ENCODE results near the gene HPSE2.

The HPSE2 gene

GRCh38 chr10:99084161-99084560, 151.5 kb downstream of the HPSE2 start:
- Histone ChIP-seq H3K4me3 (ENCODE audit: low read depth in 1 of 2, low read length in 2 of 2) (no peak overlapping the region), H3K9me3 (ENCODE audit: insufficient read depth, low read length, severe bottlenecking) (no peaks in the 10 kb centered on the region), H3K4me2 (ENCODE audit: insufficient read depth, low read length) (no peak overlapping the region), H3K9ac (ENCODE audit: low read depth, low read length) (no peak overlapping the region), H4K20me1 (ENCODE audit: insufficient read depth, low read length) (no peaks in the 10 kb centered on the region), H3K4me1 (ENCODE audit: insufficient read depth, low read length) (no peaks in the 10 kb centered on the region), H3K79me2 (ENCODE audit: insufficient read depth, low read length) (no peaks in the 10 kb centered on the region), H2AFZ (ENCODE audit: low read depth, low read length) (no peak overlapping the region), H3K36me3 (ENCODE audit: insufficient read depth, low read length) (no peaks in the 10 kb centered on the region), H3K27me3 (ENCODE audit: insufficient read depth, low read length, poor library complexity) (no peaks in the 10 kb centered on the region), H3K27ac (ENCODE audit: low read length) (no peak overlapping the region)
- DNase-seq (no peak), ATAC-seq (ENCODE audit: insufficient read depth, low read depth) (no peak)
- TF ChIP-seq CTCF (IDR thresholded peaks at IDR 0.05; ENCODE audit: borderline replicate concordance, extremely low read depth, low read length, poor library complexity, severe bottlenecking) = no peak
- no peak for TF ChIP-seq EZH2 (IDR thresholded peaks at IDR 0.05; ENCODE audit: borderline replicate concordance, low read depth, low read length, severe bottlenecking)

GRCh38 chr10:99080275-99080945, 155.2 kb downstream of the HPSE2 start:
- TF ChIP-seq CTCF (IDR thresholded peaks at IDR 0.05; ENCODE audit: borderline replicate concordance, extremely low read depth, low read length, poor library complexity, severe bottlenecking) = no peak
- no peak for ATAC-seq (ENCODE audit: insufficient read depth, low read depth)
- Histone ChIP-seq H3K27me3 (ENCODE audit: insufficient read depth, low read length, poor library complexity) (no peaks in the 10 kb centered on the region), H3K9me3 (ENCODE audit: insufficient read depth, low read length, severe bottlenecking) (no peaks in the 10 kb centered on the region), H4K20me1 (ENCODE audit: insufficient read depth, low read length) (no peaks in the 10 kb centered on the region), H3K27ac (ENCODE audit: low read length) (no peak overlapping the region), H3K36me3 (ENCODE audit: insufficient read depth, low read length) (no peaks in the 10 kb centered on the region), H3K9ac (ENCODE audit: low read depth, low read length) (no peak overlapping the region), H2AFZ (ENCODE audit: low read depth, low read length) (no peak overlapping the region), H3K4me3 (ENCODE audit: low read depth in 1 of 2, low read length in 2 of 2) (no peak overlapping the region), H3K79me2 (ENCODE audit: insufficient read depth, low read length) (no peaks in the 10 kb centered on the region), H3K4me2 (ENCODE audit: insufficient read depth, low read length) (no peak overlapping the region), H3K4me1 (ENCODE audit: insufficient read depth, low read length) (no peaks in the 10 kb centered on the region)
- DNase-seq = no peak

GRCh38 chr10:99062591-99062990, 173.1 kb downstream of the HPSE2 start:
- Histone ChIP-seq H3K4me3 (ENCODE audit: low read depth in 1 of 2, low read length in 2 of 2) (no peak overlapping the region), H3K36me3 (ENCODE audit: insufficient read depth, low read length) (no peaks in the 10 kb centered on the region), H3K27me3 (ENCODE audit: insufficient read depth, low read length, poor library complexity) (no peaks in the 10 kb centered on the region), H3K79me2 (ENCODE audit: insufficient read depth, low read length) (no peaks in the 10 kb centered on the region), H3K9me3 (ENCODE audit: insufficient read depth, low read length, severe bottlenecking) (no peaks in the 10 kb centered on the region), H3K4me1 (ENCODE audit: insufficient read depth, low read length) (no peaks in the 10 kb centered on the region), H3K9ac (ENCODE audit: low read depth, low read length) (no peak overlapping the region), H3K4me2 (ENCODE audit: insufficient read depth, low read length) (no peak overlapping the region), H4K20me1 (ENCODE audit: insufficient read depth, low read length) (no peaks in the 10 kb centered on the region), H3K27ac (ENCODE audit: low read length) (no peak overlapping the region), H2AFZ (ENCODE audit: low read depth, low read length) (no peak overlapping the region)
- ATAC-seq (ENCODE audit: insufficient read depth, low read depth) (no peak), DNase-seq (no peak)
- no peak for TF ChIP-seq EZH2 (IDR thresholded peaks at IDR 0.05; ENCODE audit: borderline replicate concordance, low read depth, low read length, severe bottlenecking)
- TF ChIP-seq CTCF (IDR thresholded peaks at IDR 0.05; ENCODE audit: borderline replicate concordance, extremely low read depth, low read length, poor library complexity, severe bottlenecking) = no peak

DNA sequence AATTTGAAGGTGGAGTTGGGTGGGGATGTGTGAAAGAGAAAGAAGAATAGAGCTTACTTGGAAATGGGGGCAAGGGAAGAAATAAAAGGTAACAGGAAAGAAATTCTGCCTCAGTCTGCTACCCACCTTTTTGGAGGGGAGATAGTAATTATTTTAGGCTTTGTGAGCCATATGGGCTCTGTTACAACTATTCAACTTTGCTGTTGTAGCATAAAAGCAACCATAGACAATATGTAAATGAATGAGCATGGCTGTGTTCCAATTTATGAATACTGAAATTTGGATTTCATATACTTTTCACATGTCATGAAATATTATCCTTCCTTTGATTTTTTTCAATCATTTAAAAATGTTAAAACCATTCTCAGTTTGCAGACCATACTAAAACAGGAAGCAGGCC, 176.9 kb downstream of the HPSE2 start:
- Histone ChIP-seq H3K36me3 (ENCODE audit: insufficient read depth, low read length) (no peaks in the 10 kb centered on the region), H2AFZ (ENCODE audit: low read depth, low read length) (no peak overlapping the region), H3K4me3 (ENCODE audit: low read depth in 1 of 2, low read length in 2 of 2) (no peak overlapping the region), H3K9me3 (ENCODE audit: insufficient read depth, low read length, severe bottlenecking) (no peaks in the 10 kb centered on the region), H3K9ac (ENCODE audit: low read depth, low read length) (no peak overlapping the region), H3K4me2 (ENCODE audit: insufficient read depth, low read length) (no peak overlapping the region), H3K27ac (ENCODE audit: low read length) (no peak overlapping the region), H3K79me2 (ENCODE audit: insufficient read depth, low read length) (no peaks in the 10 kb centered on the region), H3K4me1 (ENCODE audit: insufficient read depth, low read length) (no peaks in the 10 kb centered on the region), H4K20me1 (ENCODE audit: insufficient read depth, low read length) (no peaks in the 10 kb centered on the region), H3K27me3 (ENCODE audit: insufficient read depth, low read length, poor library complexity) (no peaks in the 10 kb centered on the region)
- TF ChIP-seq EZH2 (IDR thresholded peaks at IDR 0.05; ENCODE audit: borderline replicate concordance, low read depth, low read length, severe bottlenecking) (no peak), CTCF (IDR thresholded peaks at IDR 0.05; ENCODE audit: borderline replicate concordance, extremely low read depth, low read length, poor library complexity, severe bottlenecking) (no peak)
- ATAC-seq (ENCODE audit: insufficient read depth, low read depth) = no peak
- DNase-seq = no peak

Data from DND-41 (cell line).